Esophagus (tissue), 2 donors: ENCODE data around the gene EIF2B4. TPM values are rescaled to one million over a fixed set of nuclear protein-coding genes. Genes with fewer than 3 reads are reported as not detected.
"Not testable (repeated sequence)": the region's sequence is repeated elsewhere in the genome, so short reads cannot be mapped to it uniquely, and the experiment has no call there.

Experiments
- H3K27ac ChIP-seq, 2 donors: one replicate each; pipeline ENCODE4 v1.5.1; 2013; ENCODE audit warnings: low read depth in 2 of 2, mild to moderate bottlenecking in 2 of 2, inconsistent platforms in 1 of 2, low read length in 1 of 2, moderate library complexity in 1 of 2
- H3K27me3 ChIP-seq, 2 donors: one replicate each; pipeline ENCODE4 v1.6.1; 2013; ENCODE audit warnings: low read length in 2 of 2, control low read depth in 1 of 2, mild to moderate bottlenecking in 1 of 2; ENCODE audit not compliant: insufficient read depth in 2 of 2, control insufficient read depth in 1 of 2
- H3K36me3 ChIP-seq, 2 donors: one replicate each; pipeline ENCODE4 v1.6.1; 2013; ENCODE audit warnings: low read length in 1 of 2; ENCODE audit not compliant: control insufficient read depth in 2 of 2, insufficient read depth in 2 of 2
- H3K4me1 ChIP-seq, 2 donors: one replicate each; pipeline ENCODE4 v1.6.1; 2013; ENCODE audit warnings: low read length in 1 of 2; ENCODE audit not compliant: control insufficient read depth in 2 of 2, insufficient read depth in 2 of 2
- H3K4me3 ChIP-seq, 2 donors: one replicate each; pipeline ENCODE4 v1.5.1; 2013; ENCODE audit warnings: low read length in 2 of 2, mild to moderate bottlenecking in 2 of 2, low read depth in 1 of 2, moderate library complexity in 1 of 2
- H3K9me3 ChIP-seq, 2 donors: one replicate each; pipeline ENCODE4 v1.6.1; 2013; ENCODE audit warnings: mild to moderate bottlenecking in 2 of 2, low read depth in 1 of 2, low read length in 1 of 2, moderate library complexity in 1 of 2; ENCODE audit not compliant: control insufficient read depth in 2 of 2, insufficient read depth in 1 of 2
- WGBS, 2 donors: extraction: QIAGEN DNeasy Blood & Tissue Kit; methylation state at CpG; one replicate each; pipeline ENCODE4 v1.1.7; 2013; 5-methylcytosine and 5-hydroxymethylcytosine counted together
- polyA plus RNA-seq, 2 donors: library from polyadenylated mRNA; stranded (reverse); fragments of 200-250 nt; gene quantifications; one replicate each; pipeline ENCODE4 v1.2.3, GENCODE V29; 2013
- donor health status: healthy with polysubstance abuse.
- donor health status: Bipolar disorder and iron deficiency.

Gene EIF2B4
- polyA plus RNA-seq, 2 donors = 44.1 to 55.5 TPM

DNA sequence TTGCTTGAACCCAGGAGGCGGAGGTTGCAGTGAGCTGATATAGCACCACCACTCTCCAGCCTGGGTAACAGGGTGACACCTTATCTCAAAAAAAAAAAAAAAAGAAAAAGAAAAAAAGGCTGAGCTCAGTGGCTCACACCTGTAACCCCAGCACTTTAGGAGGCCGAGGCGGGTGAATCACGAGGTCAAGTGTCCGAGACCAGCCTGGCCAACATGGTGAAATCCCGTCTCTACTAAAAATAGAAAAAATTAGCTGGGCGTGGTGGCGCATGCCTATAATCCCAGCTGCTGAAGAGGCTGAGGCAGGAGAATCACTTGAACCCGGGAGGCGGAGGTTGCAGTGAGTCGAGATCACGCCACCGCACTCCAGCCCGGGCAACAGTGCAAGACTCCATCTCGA is 50.3 kb downstream of the EIF2B4 start:
- not testable (repeated sequence) for H3K4me1 ChIP-seq, H3K4me3 ChIP-seq, H3K9me3 ChIP-seq, H3K27me3 ChIP-seq, H3K27ac ChIP-seq, H3K36me3 ChIP-seq
- WGBS, 2 donors = 95 to 97% methylated on average over 15 of the region's 15 CpGs

DNA sequence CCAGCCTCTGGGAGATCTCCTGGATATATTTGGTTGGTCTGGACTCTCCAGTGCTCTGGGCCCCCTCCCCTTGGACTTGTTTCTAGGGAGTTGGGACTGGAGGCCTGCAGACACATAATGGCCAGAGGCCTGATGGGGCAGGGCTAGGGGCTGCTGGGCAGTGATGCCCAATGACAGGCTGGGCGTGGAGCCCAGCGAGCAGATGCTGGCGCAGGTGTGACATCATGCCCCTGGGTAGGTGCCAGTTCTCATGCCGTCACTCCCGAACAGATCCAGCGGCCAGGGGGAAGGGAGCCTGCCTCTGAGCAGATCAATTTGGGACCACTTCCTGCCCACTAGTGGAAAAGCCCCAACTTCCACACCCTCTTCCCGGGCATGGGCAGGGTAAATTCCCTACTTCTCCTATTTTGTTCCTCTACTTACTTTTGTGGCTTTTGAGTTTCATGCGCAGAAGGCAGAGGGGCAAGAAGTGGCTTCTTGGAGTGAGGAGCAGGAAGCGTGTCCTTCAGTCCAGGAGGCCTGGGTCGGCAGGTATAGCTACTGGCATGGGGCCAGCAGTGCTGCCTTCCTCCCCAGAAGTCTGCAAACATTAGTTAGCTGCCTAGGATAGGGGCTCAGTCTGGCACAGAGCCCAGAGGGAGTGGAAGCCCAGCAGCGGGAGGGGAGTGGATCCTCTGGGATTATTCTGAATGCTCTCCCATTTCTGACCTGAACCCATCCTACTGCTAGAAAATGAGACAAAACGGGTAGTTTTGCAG is 53.3 kb downstream of the EIF2B4 start:
- 70 to 82% methylated on average over 12 of the region's 12 CpGs for WGBS, 2 donors
- Histone ChIP-seq H3K9me3 (no peaks in the 10 kb centered on the region), H3K27me3 (no peaks in the 10 kb centered on the region), H3K36me3 (peaks cover 0 to 3% of the 10 kb centered on the region in 2 donors), H3K27ac (no peak overlapping the region), H3K4me1 (peaks cover 4 to 6% of the 10 kb centered on the region in 2 donors), H3K4me3 (no peak overlapping the region)

DNA sequence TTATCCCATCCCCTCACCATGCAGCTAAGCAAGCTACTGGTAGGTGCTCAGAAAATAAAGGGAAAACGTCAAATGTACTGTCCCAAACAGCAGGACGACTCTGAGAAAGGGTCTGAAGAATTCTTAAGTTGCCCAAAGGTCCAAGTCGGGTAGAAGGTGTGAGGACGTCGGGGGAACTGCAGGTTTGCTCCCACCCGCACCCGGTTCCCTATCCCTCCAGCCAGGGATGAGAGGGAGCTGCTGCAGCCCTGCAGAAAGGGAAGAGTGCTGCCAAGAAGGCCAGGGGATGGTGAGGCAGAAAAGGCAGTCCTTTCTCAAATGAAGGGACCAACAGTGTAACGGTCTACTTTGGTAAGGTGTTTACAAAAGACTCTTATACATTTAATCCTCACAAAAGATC is 55.0 kb downstream of the EIF2B4 start:
- Histone ChIP-seq H3K36me3 (peaks cover 0 to 6% of the 10 kb centered on the region in 2 donors), H3K9me3 (no peaks in the 10 kb centered on the region), H3K4me1 (no peaks in the 10 kb centered on the region), H3K27ac (no peak overlapping the region), H3K4me3 (no peak overlapping the region), H3K27me3 (no peaks in the 10 kb centered on the region)
- 74 to 81% methylated on average over 8 of the region's 8 CpGs for WGBS, 2 donors

DNA sequence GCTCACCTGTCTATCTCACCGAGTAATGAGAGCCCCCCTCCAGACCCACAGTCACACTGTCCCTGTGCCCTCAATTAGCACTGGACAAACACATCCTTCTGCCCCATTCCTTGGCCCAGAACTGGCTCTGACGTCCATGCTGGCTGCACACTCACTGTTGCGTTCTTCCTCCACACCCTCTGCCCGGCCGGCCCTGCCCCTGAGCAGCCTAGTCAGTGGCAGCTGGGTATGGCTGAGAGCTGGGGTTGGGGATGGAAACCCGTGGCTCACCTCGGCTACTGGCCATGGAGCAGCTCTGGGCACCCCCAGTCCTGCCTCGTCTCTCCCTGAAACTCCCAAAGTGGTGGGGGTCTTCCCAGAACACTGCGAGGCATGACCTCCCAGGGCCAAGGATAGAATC is 55.4 kb downstream of the EIF2B4 start:
- no peak overlapping the region for H3K27ac ChIP-seq
- H3K36me3 ChIP-seq = peaks cover 0 to 6% of the 10 kb centered on the region in 2 donors
- H3K9me3 ChIP-seq = no peaks in the 10 kb centered on the region
- no peaks in the 10 kb centered on the region for H3K27me3 ChIP-seq
- WGBS, 2 donors = 89 to 94% methylated on average over 9 of the region's 9 CpGs
- no peaks in the 10 kb centered on the region for H3K4me1 ChIP-seq
- H3K4me3 ChIP-seq = no peak overlapping the region

Other genes starting within 250 kb of the EIF2B4 start
- under 1 TPM; 0.08 to 0.31 TPM for gene ABHD1, start 246.5 kb downstream of the EIF2B4 start, polyA plus RNA-seq
- 10 to 100 TPM; 24.1 to 29.7 TPM for gene PREB, start 235.7 kb downstream of the EIF2B4 start, polyA plus RNA-seq
- not detected for gene PRR30, start 230.9 kb downstream of the EIF2B4 start, polyA plus RNA-seq
- under 1 TPM in 1 of 2 donors, not detected in 1; 0.02 TPM for gene TCF23, start 221.3 kb downstream of the EIF2B4 start, polyA plus RNA-seq
- gene ATRAID, start 158.3 kb downstream of the EIF2B4 start, polyA plus RNA-seq = 10 to 100 TPM; 66.2 to 92.7 TPM
- gene SLC5A6, start 158.1 kb downstream of the EIF2B4 start, polyA plus RNA-seq = 10 to 100 TPM; 11.4 to 13.5 TPM
- gene CAD, start 153.0 kb downstream of the EIF2B4 start, polyA plus RNA-seq = 10 to 100 TPM; 16.8 to 18.3 TPM
- under 1 TPM; 0.08 to 0.09 TPM for gene SLC30A3, start 107.3 kb downstream of the EIF2B4 start, polyA plus RNA-seq
- gene DNAJC5G, start 94.9 kb downstream of the EIF2B4 start, polyA plus RNA-seq = under 1 TPM; 0.05 to 0.14 TPM
- under 1 TPM; 0.05 to 0.18 TPM for gene TRIM54, start 87.9 kb downstream of the EIF2B4 start, polyA plus RNA-seq
- 1 to 10 TPM in 1 of 2 donors, under 1 TPM in 1; 0.41 to 1.1 TPM for gene UCN, start 61.9 kb downstream of the EIF2B4 start, polyA plus RNA-seq
- gene MPV17, start 47.2 kb downstream of the EIF2B4 start, polyA plus RNA-seq = 10 to 100 TPM; 44.9 to 71.2 TPM
- gene GTF3C2, start 13.6 kb downstream of the EIF2B4 start, polyA plus RNA-seq = 10 to 100 TPM; 41.5 to 43.8 TPM
- 10 to 100 TPM; 36.9 to 61.7 TPM for gene SNX17, start 278 bp upstream of the EIF2B4 start, polyA plus RNA-seq
- gene ZNF513, start 10.4 kb upstream of the EIF2B4 start, polyA plus RNA-seq = 10 to 100 TPM; 20.0 to 34.5 TPM
- 10 to 100 TPM; 40.3 to 65.0 TPM for gene PPM1G, start 39.3 kb upstream of the EIF2B4 start, polyA plus RNA-seq
- 10 to 100 TPM; 51.9 to 95.7 TPM for gene NRBP1, start 58.3 kb upstream of the EIF2B4 start, polyA plus RNA-seq
- 10 to 100 TPM; 21.0 to 30.3 TPM for gene KRTCAP3, start 72.0 kb upstream of the EIF2B4 start, polyA plus RNA-seq
- gene IFT172, start 119.4 kb upstream of the EIF2B4 start, polyA plus RNA-seq = 10 to 100 TPM; 12.8 to 27.5 TPM
- 10 to 100 TPM; 22.2 to 34.0 TPM for gene FNDC4, start 124.9 kb upstream of the EIF2B4 start, polyA plus RNA-seq
- 1 to 10 TPM; 2.1 to 4.0 TPM for gene GCKR, start 126.5 kb upstream of the EIF2B4 start, polyA plus RNA-seq
- gene ZNF512, start 212.7 kb upstream of the EIF2B4 start, polyA plus RNA-seq = 1 to 10 TPM; 5.6 to 6.6 TPM